OCI-LY1 (cell line): ENCODE measurements around the gene PRUNE1.

ENCODE experiments used
- H2AFZ ChIP-seq: fragments of 200-600 bp; sonication (generic), shearing (Covaris generic); 2 replicates; pipeline ENCODE4 v1.6.0; 2014; ENCODE audit warnings: antibody characterized with exemption, mild to moderate bottlenecking, low read length
- H3F3A ChIP-seq: fragments of 200-600 bp; sonication (generic), shearing (Covaris generic); 2 replicates; pipeline ENCODE4 v1.6.0; 2014; ENCODE audit warnings: mild to moderate bottlenecking, antibody characterized with exemption, low read length, moderate library complexity; ENCODE audit not compliant: insufficient read depth
- H3K27ac ChIP-seq: fragments of 200-600 bp; sonication (generic); 2 replicates; pipeline ENCODE4 v1.5.1; 2014; ENCODE audit warnings: low read length, mixed run types, mild to moderate bottlenecking, low read depth; ENCODE audit not compliant: poor library complexity, severe bottlenecking
- H3K27me3 ChIP-seq: fragments of 200-600 bp; sonication (generic); 2 replicates; pipeline ENCODE4 v1.6.0; 2014; ENCODE audit warnings: antibody characterized with exemption, mild to moderate bottlenecking, low read length, moderate library complexity; ENCODE audit not compliant: insufficient read depth
- H3K36me3 ChIP-seq: fragments of 200-600 bp; sonication (generic); 2 replicates; pipeline ENCODE4 v1.6.1; 2014; ENCODE audit warnings: mild to moderate bottlenecking, antibody characterized with exemption, low read length, moderate library complexity, mixed read lengths; ENCODE audit not compliant: insufficient read depth
- H3K4me1 ChIP-seq: fragments of 200-600 bp; sonication (generic); 2 replicates; pipeline ENCODE4 v1.5.1; 2014; ENCODE audit warnings: mild to moderate bottlenecking, low read length, moderate library complexity; ENCODE audit not compliant: insufficient read depth, severe bottlenecking
- H3K4me2 ChIP-seq: fragments of 200-600 bp; sonication (generic), shearing (Covaris generic); 2 replicates; pipeline ENCODE4 v1.6.1; 2014; ENCODE audit warnings: low read length
- H3K4me3 ChIP-seq: fragments of 200-600 bp; sonication (generic); 2 replicates; pipeline ENCODE4 v1.5.1; 2014; ENCODE audit warnings: low read length, low read depth, mild to moderate bottlenecking, mixed read lengths; ENCODE audit not compliant: poor library complexity, severe bottlenecking
- H3K79me2 ChIP-seq: fragments of 200-600 bp; shearing (Covaris generic); 2 replicates; pipeline ENCODE4 v1.6.1; 2016; ENCODE audit warnings: mixed run types, low read length, mixed read lengths; ENCODE audit not compliant: insufficient read depth
- H3K9ac ChIP-seq: fragments of 200-600 bp; sonication (generic), shearing (Covaris generic); 2 replicates; pipeline ENCODE4 v1.6.1; 2014; ENCODE audit warnings: mild to moderate bottlenecking, low read length, mixed read lengths
- H3K9me2 ChIP-seq: fragments of 200-600 bp; sonication (generic), shearing (Covaris generic); 2 replicates; pipeline ENCODE4 v1.6.1; 2014; ENCODE audit warnings: low read depth, mild to moderate bottlenecking, low read length, mixed read lengths
- H3K9me3 ChIP-seq: fragments of 200-600 bp; shearing (Covaris generic); 2 replicates; pipeline ENCODE4 v1.6.1; 2014; ENCODE audit warnings: low read length, mixed read lengths
- H4K20me1 ChIP-seq: fragments of 200-600 bp; sonication (generic), shearing (Covaris generic); 2 replicates; pipeline ENCODE4 v1.6.0; 2016; ENCODE audit warnings: mild to moderate bottlenecking, low read length; ENCODE audit not compliant: insufficient read depth
- CTCF ChIP-seq: fragments of 200-600 bp; sonication (generic), shearing (Covaris generic); IDR thresholded peaks from 2 replicates; pipeline ENCODE4 v1.5.1; 2017; ENCODE audit warnings: mild to moderate bottlenecking, antibody characterized with exemption, low read length, moderate library complexity, mixed read lengths
- EZH2 ChIP-seq: fragments of 200-600 bp; sonication (generic), shearing (Covaris generic); IDR thresholded peaks from 2 replicates; pipeline ENCODE4 v1.8.0; 2017; ENCODE audit warnings: borderline replicate concordance, mixed run types, mild to moderate bottlenecking, antibody characterized with exemption, low read length, moderate library complexity, mixed read lengths

PRUNE1 gene

GRCh38 chr1:151067185-151067584 lies 58.9 kb downstream of the PRUNE1 start:
- no peak overlapping the region for H2AFZ ChIP-seq
- 0 out of 2 replicates have a peak, but pooled peaks cover 11% of the 10 kb centered on the region for H3F3A ChIP-seq
- no peaks in the 10 kb centered on the region for H3K9me2 ChIP-seq
- no peaks in the 10 kb centered on the region for H3K79me2 ChIP-seq
- TF ChIP-seq CTCF, result no peak
- H3K9me3 ChIP-seq, result no peaks in the 10 kb centered on the region
- no peaks in the 10 kb centered on the region for H3K27me3 ChIP-seq
- H3K9ac ChIP-seq, result no peak overlapping the region
- H3K4me2 ChIP-seq, result no peak overlapping the region
- H4K20me1 ChIP-seq, result no peaks in the 10 kb centered on the region
- H3K4me1 ChIP-seq, result peaks cover 24% of the 10 kb centered on the region
- H3K27ac ChIP-seq, result no peak overlapping the region
- no peak overlapping the region for H3K4me3 ChIP-seq
- H3K36me3 ChIP-seq, result no peaks in the 10 kb centered on the region

GRCh38 chr1:151069103-151069486 lies 60.8 kb downstream of the PRUNE1 start:
- no peak for TF ChIP-seq CTCF
- no peak for TF ChIP-seq EZH2
- H3K27ac ChIP-seq, result peak overlapping the region; percentile 94
- H3K9ac ChIP-seq, result peak overlapping the region; percentile 97; the same call in 1 of the 2 replicates
- no peaks in the 10 kb centered on the region for H3K36me3 ChIP-seq
- H3K79me2 ChIP-seq, result no peaks in the 10 kb centered on the region
- no peak overlapping the region for H2AFZ ChIP-seq
- H3K9me2 ChIP-seq, result no peaks in the 10 kb centered on the region
- H3K4me2 ChIP-seq, result peak overlapping the region; percentile 74
- no peaks in the 10 kb centered on the region for H3K27me3 ChIP-seq
- 0 out of 2 replicates have a peak, but pooled peaks cover 11% of the 10 kb centered on the region for H3F3A ChIP-seq
- H3K4me3 ChIP-seq, result peak overlapping the region; percentile 82
- H3K9me3 ChIP-seq, result no peaks in the 10 kb centered on the region
- H3K4me1 ChIP-seq, result peaks cover 24% of the 10 kb centered on the region
- no peaks in the 10 kb centered on the region for H4K20me1 ChIP-seq

- H3K9me3 ChIP-seq, result no peaks in the 10 kb centered on the region
- peak within 1 kb of the TSS; percentile 97 for H3K9ac ChIP-seq
- H3K4me3 ChIP-seq, result peak within 1 kb of the TSS; percentile 82
- 0 out of 2 replicates have a peak, but pooled peaks cover 11% of the 10 kb centered on the region for H3F3A ChIP-seq
- H3K4me2 ChIP-seq, result peak within 1 kb of the TSS; percentile 74
- H4K20me1 ChIP-seq, result no peaks in the 10 kb centered on the region
- H3K27me3 ChIP-seq, result no peaks in the 10 kb centered on the region
- peak; percentile 85 for TF ChIP-seq CTCF
- no peak for TF ChIP-seq EZH2
- no peaks in the 10 kb centered on the region for H3K79me2 ChIP-seq
- peak within 1 kb of the TSS; percentile 94 for H3K27ac ChIP-seq
- no peaks in the 10 kb centered on the region for H3K9me2 ChIP-seq
- no peak within 1 kb of the TSS for H2AFZ ChIP-seq
- H3K36me3 ChIP-seq, result no peaks in the 10 kb centered on the region
- H3K4me1 ChIP-seq, result peaks cover 24% of the 10 kb centered on the region
These were observed 62.4 kb downstream of the PRUNE1 start, which contains the start of gene GABPB2 for GRCh38 chr1:151070474-151071276. TSS of gene GABPB2 (plus strand) at chr1:151070761. CDS start at chr1:151088190, 17,429 bp downstream.
